Hindlimb muscle (tissue), 1 donor: ENCODE results near the gene LYPD4. TPM values are rescaled to one million over a fixed set of nuclear protein-coding genes. Genes with fewer than 3 reads are reported as not detected.
"Not testable (repeated sequence)": the region's sequence is repeated elsewhere in the genome, so short reads cannot be mapped to it uniquely, and the experiment has no call there.

Source experiments
- DNase-seq: peaks from one replicate; pipeline ENCODE4 v3.0.0-alpha.2; 2013
- polyA plus RNA-seq: library from polyadenylated mRNA; unstranded; fragments of 120-200 nt; gene quantifications from one replicate; pipeline ENCODE4 v1.2.1, GENCODE V29; 2013; ENCODE audit not compliant: insufficient read length

Gene LYPD4
- polyA plus RNA-seq, 1 donor, result not detected

DNA sequence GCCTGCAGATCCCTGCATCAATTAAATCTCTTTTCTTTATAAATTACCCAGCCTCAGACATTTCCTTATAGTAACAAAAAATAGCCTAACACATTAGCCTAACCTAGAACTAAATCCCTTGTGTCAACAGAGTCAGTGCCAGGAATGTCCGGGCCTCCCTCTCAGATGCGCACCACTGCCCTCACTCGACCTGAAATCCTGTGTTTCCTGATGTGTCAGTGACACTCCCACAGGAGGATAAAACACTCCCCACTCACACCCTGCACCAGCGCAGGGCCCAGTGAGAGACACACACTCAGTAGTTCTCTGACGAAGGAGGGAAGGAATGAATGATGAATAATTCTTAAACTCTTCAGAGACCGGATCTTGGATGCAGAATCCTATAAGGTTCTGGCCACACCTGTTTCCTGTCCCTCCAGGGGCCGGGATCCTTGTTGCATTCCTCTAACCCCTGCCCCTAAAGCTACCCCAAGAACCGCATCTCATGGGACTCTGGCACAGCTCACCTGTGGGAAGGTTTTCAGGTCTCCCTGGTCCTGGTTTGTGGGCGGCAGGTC, 45.0 kb downstream of the LYPD4 start:
- DNase-seq, result no peak

DNA sequence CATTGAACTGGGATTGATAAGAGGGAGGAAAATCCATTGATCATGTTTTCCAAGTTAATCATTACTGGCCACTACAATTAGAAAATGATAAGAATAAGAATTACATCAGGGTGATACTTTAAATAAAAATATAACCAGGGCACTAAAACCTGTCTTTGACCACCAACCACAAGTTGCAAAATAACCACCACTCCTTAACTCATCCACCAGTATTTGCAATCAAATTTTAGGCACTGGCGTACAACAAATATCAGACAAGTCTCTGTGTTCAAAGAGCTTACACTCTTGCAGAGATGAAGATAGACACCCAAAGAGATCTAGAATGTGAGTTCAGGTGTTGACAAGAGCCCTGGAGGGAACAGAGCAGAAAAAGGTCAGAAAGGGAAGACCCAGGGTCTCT, 47.6 kb downstream of the LYPD4 start:
- DNase-seq, result no peak

DNA sequence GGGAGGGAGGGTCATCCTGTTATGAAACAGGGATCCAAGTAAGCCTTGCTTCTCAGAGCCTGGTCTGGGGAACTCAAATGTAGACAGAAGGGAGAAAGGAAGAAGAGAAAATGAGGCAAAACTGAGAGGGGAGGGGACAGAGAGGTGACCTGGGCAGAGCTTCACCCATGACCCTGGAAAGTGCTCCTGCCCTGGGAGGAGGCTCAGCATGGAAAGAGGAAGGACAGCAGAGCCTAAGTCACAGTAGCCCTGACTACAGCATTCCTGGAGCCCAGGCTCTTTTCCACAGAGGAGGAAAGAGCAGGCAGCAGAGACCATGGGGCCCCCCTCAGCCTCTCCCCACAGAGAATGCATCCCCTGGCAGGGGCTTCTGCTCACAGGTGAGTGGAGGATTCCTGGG, 48.1 kb downstream of the LYPD4 start, which contains the start of gene CEACAM3:
Gene CEACAM3, plus strand, starts transcription at position 226 of the 400 bp plus-strand sequence. Its CDS starts 91 bp downstream, at position 317.
- DNase-seq, result no peak

DNA sequence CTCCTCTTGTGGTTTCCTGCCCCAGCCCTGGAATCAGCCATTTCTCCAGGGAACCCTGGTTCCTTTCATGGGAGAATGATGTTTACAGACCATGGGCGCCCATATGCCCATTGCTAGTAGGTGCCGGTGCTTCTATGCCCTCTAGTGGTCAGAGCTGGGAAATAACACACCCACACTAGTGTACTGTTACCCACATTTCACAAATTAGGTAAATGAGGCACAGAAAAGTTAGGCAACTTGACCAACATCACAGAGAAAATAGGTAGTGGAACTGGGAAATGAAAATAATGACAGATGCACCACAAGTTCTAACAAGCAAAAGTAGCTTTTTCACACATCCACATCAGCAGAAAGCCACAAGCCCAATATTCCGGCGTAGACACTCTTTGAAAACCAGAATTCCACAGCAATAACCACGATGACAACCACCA, 49.4 kb downstream of the LYPD4 start:
- DNase-seq, result no peak

DNA sequence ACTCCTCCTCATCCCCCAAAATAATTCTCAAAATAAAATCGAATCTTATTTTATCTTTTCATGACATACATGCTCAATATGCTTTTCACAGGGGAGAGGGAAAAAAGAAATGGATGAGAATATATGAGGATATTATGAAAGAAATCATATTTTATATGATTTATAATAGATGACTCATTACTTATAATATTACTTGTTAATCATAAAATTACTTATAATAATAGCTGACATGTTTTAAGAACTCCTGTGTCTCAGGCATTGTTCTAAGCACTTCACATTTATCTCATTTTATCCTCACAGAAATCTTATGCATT, 51.1 kb downstream of the LYPD4 start:
- no peak for DNase-seq

DNA sequence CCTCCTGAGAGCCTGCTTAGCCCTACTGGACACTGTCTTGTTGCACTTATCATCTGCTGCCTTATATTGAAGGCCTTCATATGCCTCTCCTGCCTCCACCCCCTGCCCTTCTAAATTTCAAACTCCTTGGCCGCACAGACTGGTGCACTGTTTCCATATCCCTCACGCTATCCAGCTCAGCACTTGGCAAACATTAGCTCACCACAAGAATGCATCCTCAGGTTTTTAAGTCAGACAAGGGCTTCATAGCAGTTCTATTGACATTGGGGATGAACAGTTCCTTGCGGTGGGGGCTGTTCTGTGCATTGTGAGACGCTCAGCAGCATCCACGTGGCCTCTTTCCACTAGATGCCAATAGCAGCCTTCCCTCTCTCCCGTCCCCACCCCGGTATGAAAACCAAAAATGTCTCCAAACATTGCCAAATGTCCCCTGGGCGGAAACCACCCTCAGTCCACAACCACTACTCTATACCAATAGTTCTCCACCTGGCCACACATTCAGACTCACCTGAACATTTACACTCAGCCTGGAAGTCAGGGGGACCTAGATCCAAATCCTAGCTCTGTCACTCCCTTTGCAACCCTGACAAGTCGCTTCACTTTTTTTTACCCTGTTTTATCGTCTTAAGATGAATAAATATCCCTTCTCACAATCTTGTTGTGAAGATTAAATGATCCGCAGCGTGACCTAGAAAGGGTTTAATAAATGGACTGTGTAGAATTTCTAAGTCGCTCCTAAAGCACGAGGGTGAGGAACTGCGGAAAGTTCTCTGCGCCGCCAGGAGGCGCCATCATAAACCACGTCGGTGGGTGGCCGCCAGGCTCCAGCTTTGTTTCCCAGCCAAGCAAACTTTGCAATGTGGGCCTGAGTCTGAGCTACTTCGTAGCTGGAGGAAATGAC, 51.7 kb downstream of the LYPD4 start:
- DNase-seq, result no peak

DNA sequence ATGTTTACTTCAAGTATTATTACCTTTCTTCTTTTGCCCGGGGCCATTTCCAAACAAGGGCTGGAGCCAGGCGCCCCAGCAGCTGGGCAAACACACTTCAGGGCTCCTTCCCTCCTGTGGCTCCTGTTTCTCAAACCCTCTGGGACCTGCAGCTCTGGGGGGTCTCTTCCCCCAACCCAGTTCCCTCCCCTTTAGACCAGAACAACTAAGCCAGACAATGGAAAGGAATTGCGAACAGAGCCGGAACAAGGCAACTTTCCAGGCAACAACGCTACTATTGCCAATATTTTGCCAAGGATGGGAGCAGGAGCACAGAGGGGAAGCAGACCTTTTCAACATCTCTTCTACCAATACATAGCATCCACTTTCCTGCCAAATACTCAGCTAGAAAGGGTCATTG, 55.4 kb downstream of the LYPD4 start:
- DNase-seq, result not testable (repeated sequence)

DNA sequence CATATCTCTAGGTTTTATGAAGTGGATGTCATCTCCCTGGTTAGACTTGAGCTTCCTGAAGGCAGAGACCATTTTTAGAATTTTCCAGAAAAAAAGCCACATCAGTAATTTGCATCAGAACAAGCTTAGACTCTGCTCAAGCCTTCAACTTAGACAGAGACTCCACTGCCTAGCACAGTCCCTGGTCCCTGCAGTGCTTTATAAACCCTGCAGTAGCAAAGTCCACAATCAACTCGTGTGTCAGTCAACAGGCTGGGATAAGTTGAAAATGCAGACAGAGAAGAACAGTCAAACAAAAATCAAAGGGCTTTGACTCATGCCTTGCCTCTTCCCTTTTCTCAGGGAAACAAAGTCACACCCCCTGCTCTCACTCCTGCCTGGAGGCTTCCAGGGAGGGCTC, 56.0 kb downstream of the LYPD4 start:
- not testable (repeated sequence) for DNase-seq

Other genes with a start within 250 kb of the LYPD4 start
- gene CEACAM4, start 217.6 kb downstream of the LYPD4 start, polyA plus RNA-seq, result not detected
- not detected for gene CEACAM7, start 156.4 kb downstream of the LYPD4 start, polyA plus RNA-seq
- gene CEACAM5, start 136.1 kb downstream of the LYPD4 start, polyA plus RNA-seq, result not detected
- 0.08 TPM for gene CEACAM6, start 89.2 kb downstream of the LYPD4 start, polyA plus RNA-seq
- gene CEACAM3, start 48.1 kb downstream of the LYPD4 start, polyA plus RNA-seq, result not detected
- gene DMRTC2, start 359 bp upstream of the LYPD4 start, polyA plus RNA-seq, result not detected
- 2,264 TPM for gene RPS19, start 15.6 kb upstream of the LYPD4 start, polyA plus RNA-seq
- 0.63 TPM for gene CD79A, start 32.6 kb upstream of the LYPD4 start, polyA plus RNA-seq
- 49.2 TPM for gene ARHGEF1, start 38.5 kb upstream of the LYPD4 start, polyA plus RNA-seq
- gene ERFL, start 83.8 kb upstream of the LYPD4 start, polyA plus RNA-seq, result 0.22 TPM
- gene RABAC1, start 114.6 kb upstream of the LYPD4 start, polyA plus RNA-seq, result 65.0 TPM
- not detected for gene ATP1A3, start 149.5 kb upstream of the LYPD4 start, polyA plus RNA-seq
- gene GRIK5, start 225.5 kb upstream of the LYPD4 start, polyA plus RNA-seq, result 2.2 TPM
- gene ZNF574, start 231.5 kb upstream of the LYPD4 start, polyA plus RNA-seq, result 12.4 TPM